ENCODE measurements around the gene C1QL3. TPM values are rescaled to one million over a fixed set of nuclear protein-coding genes. Genes with fewer than 3 reads are reported as not detected.
A peak's percentile ranks its signal among the peaks of the same experiment; 100 is the strongest.

C1QL3 gene
- total and polyA plus RNA-seq, 2 donors = 0.05 to 0.21 TPM

- peaks cover 2% of the 10 kb centered on the region for H3K36me3 ChIP-seq (ENCODE audit: insufficient read depth)
- H3K27ac ChIP-seq (ENCODE audit: low read depth) = no peak overlapping the region
- peak overlapping the region; percentile 44 for H3K4me3 ChIP-seq (ENCODE audit: low read depth, low read length)
- WGBS = 2% methylated on average over 104 of the region's 104 CpGs
- H3K4me1 ChIP-seq (ENCODE audit: insufficient read depth) = peaks cover 4% of the 10 kb centered on the region
- no peak for DNase-seq (ENCODE audit: extremely low spot score)
Observed at GRCh38 chr10:16519908-16520861, 1.5 kb downstream of the C1QL3 start.

- 23% methylated on average over 31 of the region's 31 CpGs for WGBS
- DNase-seq (ENCODE audit: extremely low spot score) = no peak
- Histone ChIP-seq H3K4me1 (ENCODE audit: insufficient read depth) (peaks cover 4% of the 10 kb centered on the region), H3K4me3 (ENCODE audit: low read depth, low read length) (peak overlapping the region; percentile 14), H3K36me3 (ENCODE audit: insufficient read depth) (peaks cover 2% of the 10 kb centered on the region), H3K27ac (ENCODE audit: low read depth) (no peak overlapping the region)
Observed at GRCh38 chr10:16519250-16519907, 2.3 kb downstream of the C1QL3 start.

- Histone ChIP-seq H3K4me1 (ENCODE audit: insufficient read depth) (peaks cover 4% of the 10 kb centered on the region), H3K36me3 (ENCODE audit: insufficient read depth) (peaks cover 2% of the 10 kb centered on the region), H3K4me3 (ENCODE audit: low read depth, low read length) (no peak overlapping the region), H3K27ac (ENCODE audit: low read depth) (no peak overlapping the region)
- no peak for DNase-seq (ENCODE audit: extremely low spot score)
- WGBS = 65% methylated on average over 4 of the region's 4 CpGs
Observed at GRCh38 chr10:16518822-16519221, 2.9 kb downstream of the C1QL3 start.

- Histone ChIP-seq H3K36me3 (ENCODE audit: insufficient read depth) (no peaks in the 10 kb centered on the region), H3K27ac (ENCODE audit: low read depth) (no peak overlapping the region), H3K4me3 (ENCODE audit: low read depth, low read length) (no peak overlapping the region), H3K4me1 (ENCODE audit: insufficient read depth) (no peaks in the 10 kb centered on the region)
- WGBS = 85% methylated on average over 9 of the region's 9 CpGs
- no peak for DNase-seq (ENCODE audit: extremely low spot score)
Observed at GRCh38 chr10:16510843-16511242, 10.8 kb downstream of the C1QL3 start.

GRCh38 chr10:16509996-16510395 lies 11.7 kb downstream of the C1QL3 start:
- 61% methylated on average over 5 of the region's 5 CpGs for WGBS
- Histone ChIP-seq H3K36me3 (ENCODE audit: insufficient read depth) (no peaks in the 10 kb centered on the region), H3K27ac (ENCODE audit: low read depth) (no peak overlapping the region), H3K4me3 (ENCODE audit: low read depth, low read length) (no peak overlapping the region), H3K4me1 (ENCODE audit: insufficient read depth) (no peaks in the 10 kb centered on the region)
- DNase-seq (ENCODE audit: extremely low spot score) = no peak

GRCh38 chr10:16505161-16505560 lies 16.5 kb downstream of the C1QL3 start:
- WGBS = 96% methylated on average over 1 of the region's 1 CpG
- DNase-seq (ENCODE audit: extremely low spot score) = no peak
- Histone ChIP-seq H3K4me1 (ENCODE audit: insufficient read depth) (no peaks in the 10 kb centered on the region), H3K36me3 (ENCODE audit: insufficient read depth) (no peaks in the 10 kb centered on the region), H3K27ac (ENCODE audit: low read depth) (no peak overlapping the region), H3K4me3 (ENCODE audit: low read depth, low read length) (no peak overlapping the region)

- 95% methylated on average over 4 of the region's 4 CpGs for WGBS
- H3K27ac ChIP-seq (ENCODE audit: low read depth) = no peak overlapping the region
- H3K36me3 ChIP-seq (ENCODE audit: insufficient read depth) = no peaks in the 10 kb centered on the region
- no peak overlapping the region for H3K4me3 ChIP-seq (ENCODE audit: low read depth, low read length)
- DNase-seq (ENCODE audit: extremely low spot score) = no peak
- H3K4me1 ChIP-seq (ENCODE audit: insufficient read depth) = no peaks in the 10 kb centered on the region
Observed at GRCh38 chr10:16497911-16498310, 23.8 kb downstream of the C1QL3 start.

GRCh38 chr10:16493884-16494536 lies 27.7 kb downstream of the C1QL3 start:
- H3K4me3 ChIP-seq (ENCODE audit: low read depth, low read length) = no peak overlapping the region
- no peak for DNase-seq (ENCODE audit: extremely low spot score)
- H3K36me3 ChIP-seq (ENCODE audit: insufficient read depth) = no peaks in the 10 kb centered on the region
- 76% methylated on average over 10 of the region's 10 CpGs for WGBS
- no peak overlapping the region for H3K27ac ChIP-seq (ENCODE audit: low read depth)
- H3K4me1 ChIP-seq (ENCODE audit: insufficient read depth) = no peaks in the 10 kb centered on the region

- WGBS = 42% methylated on average over 2 of the region's 2 CpGs
- Histone ChIP-seq H3K36me3 (ENCODE audit: insufficient read depth) (peaks cover 2% of the 10 kb centered on the region), H3K4me1 (ENCODE audit: insufficient read depth) (no peaks in the 10 kb centered on the region), H3K27ac (ENCODE audit: low read depth) (no peak overlapping the region), H3K4me3 (ENCODE audit: low read depth, low read length) (no peak overlapping the region)
- no peak for DNase-seq (ENCODE audit: extremely low spot score)
Observed at GRCh38 chr10:16491933-16492332, 29.7 kb downstream of the C1QL3 start.

- 95% methylated on average over 3 of the region's 3 CpGs for WGBS
- H3K36me3 ChIP-seq (ENCODE audit: insufficient read depth) = peaks cover 2% of the 10 kb centered on the region
- no peak overlapping the region for H3K27ac ChIP-seq (ENCODE audit: low read depth)
- DNase-seq (ENCODE audit: extremely low spot score) = no peak
- no peak overlapping the region for H3K4me3 ChIP-seq (ENCODE audit: low read depth, low read length)
- H3K4me1 ChIP-seq (ENCODE audit: insufficient read depth) = no peaks in the 10 kb centered on the region
Observed at GRCh38 chr10:16490511-16490910, 31.2 kb downstream of the C1QL3 start.

GRCh38 chr10:16483241-16483917 lies 38.3 kb downstream of the C1QL3 start:
- Histone ChIP-seq H3K27ac (ENCODE audit: low read depth) (no peak overlapping the region), H3K36me3 (ENCODE audit: insufficient read depth) (peaks cover 2% of the 10 kb centered on the region), H3K4me3 (ENCODE audit: low read depth, low read length) (no peak overlapping the region), H3K4me1 (ENCODE audit: insufficient read depth) (no peaks in the 10 kb centered on the region)
- 89% methylated on average over 11 of the region's 11 CpGs for WGBS
- no peak for DNase-seq (ENCODE audit: extremely low spot score)

- Histone ChIP-seq H3K36me3 (ENCODE audit: insufficient read depth) (no peaks in the 10 kb centered on the region), H3K4me3 (ENCODE audit: low read depth, low read length) (no peak overlapping the region), H3K4me1 (ENCODE audit: insufficient read depth) (no peaks in the 10 kb centered on the region), H3K27ac (ENCODE audit: low read depth) (no peak overlapping the region)
- WGBS = 54% methylated on average over 5 of the region's 5 CpGs
- DNase-seq (ENCODE audit: extremely low spot score) = no peak
Observed at GRCh38 chr10:16481052-16481728, 40.5 kb downstream of the C1QL3 start.

GRCh38 chr10:16478801-16479200 lies 42.9 kb downstream of the C1QL3 start:
- no peaks in the 10 kb centered on the region for H3K4me1 ChIP-seq (ENCODE audit: insufficient read depth)
- WGBS = 88% methylated on average over 4 of the region's 4 CpGs
- DNase-seq (ENCODE audit: extremely low spot score) = no peak

More at GRCh38 chr10:16478801-16479200, 42.9 kb downstream of the C1QL3 start:
- no peaks in the 10 kb centered on the region for H3K36me3 ChIP-seq (ENCODE audit: insufficient read depth)
- no peak overlapping the region for H3K4me3 ChIP-seq (ENCODE audit: low read depth, low read length)
- H3K27ac ChIP-seq (ENCODE audit: low read depth) = no peak overlapping the region

Data from urinary bladder (tissue), 4 donors.